Body of pancreas (tissue), 4 donors: ENCODE data around the gene TSHR. TPM values are rescaled to one million over a fixed set of nuclear protein-coding genes. Genes with fewer than 3 reads are reported as not detected.

Source experiments
- ATAC-seq: fragments of 150-250 bp; one replicate; pipeline ENCODE4 v1.9.1; 2016
- DNase-seq, 4 donors: peaks; one replicate each; pipeline ENCODE4 v3.0.0-alpha.2; 2019
- H3K27ac ChIP-seq, 4 donors: fragments of 200-600 bp; sonication (generic); 1 replicate in 3 of 4; 2 replicates in 1 of 4; pipeline versions ENCODE4 v1.5.1 to v1.6.1; 2016 to 2019; ENCODE audit warnings: mild to moderate bottlenecking in 1 of 4, mixed read lengths in 1 of 4, moderate library complexity in 1 of 4
- H3K27me3 ChIP-seq, 2 donors: fragments of 200-600 bp; sonication (generic); one replicate each; pipeline ENCODE4 v1.6.0; 2016; ENCODE audit warnings: mild to moderate bottlenecking in 1 of 2
- H3K36me3 ChIP-seq, 2 donors: fragments of 200-600 bp; sonication (generic); replicated peaks in 1 of 2; 2 replicates each; pipeline ENCODE4 v1.5.1; 2016; ENCODE audit warnings: low read depth in 2 of 2; ENCODE audit not compliant: insufficient read depth in 1 of 2
- H3K4me1 ChIP-seq: fragments of 200-600 bp; sonication (generic); one replicate; pipeline ENCODE4 v1.6.0; 2016
- H3K4me3 ChIP-seq, 2 donors: fragments of 200-600 bp; sonication (generic); 1 replicate in 1 of 2; 2 replicates in 1 of 2; pipeline ENCODE4 v1.5.1; 2016 to 2019
- H3K9me3 ChIP-seq, 3 donors: fragments of 200-600 bp; sonication (generic); 1 replicate in 2 of 3; 2 replicates in 1 of 3; pipeline ENCODE4 v1.5.1; 2016
- CTCF ChIP-seq, 7 experiments: fragments of 450-650 bp in 4 of 7; fragments of 200-600 bp in 3 of 7; sonication (generic) in 3 of 7; IDR thresholded peaks; one replicate each; pipeline ENCODE4 v1.5.1; 2016 to 2019; ENCODE audit warnings: antibody characterized with exemption in 7 of 7
- POLR2A ChIP-seq, 3 donors: fragments of 450-650 bp; IDR thresholded peaks; one replicate each; pipeline ENCODE4 v1.6.1; 2016; ENCODE audit warnings: antibody characterized with exemption in 3 of 3, mild to moderate bottlenecking in 2 of 3
- WGBS, 2 donors: methylation state at CpG; one replicate each; pipeline ENCODE4 v1.1.5; 2017; 5-methylcytosine and 5-hydroxymethylcytosine counted together
- intact Hi-C: fragments of 100-400 bp; cut with DNase I; formaldehyde crosslinking; loops from one replicate; pipeline ENCODE4 v1.15.1; 2023
- total RNA-seq, 2 donors: library from RNA; depleted of rRNA; stranded (reverse); fragments of >200 nt; gene quantifications; one replicate each; pipeline ENCODE4 v1.1.0, GENCODE V29; 2016

Gene TSHR
- total RNA-seq, 2 donors from 2014 or later: not detected

- Histone ChIP-seq H3K9me3 (no peaks in the 10 kb centered on the region), H3K4me1 (no peaks in the 10 kb centered on the region), H3K27ac (no peak overlapping the region), H3K27me3 (no peaks in the 10 kb centered on the region), H3K36me3 (no peaks in the 10 kb centered on the region), H3K4me3 (no peak overlapping the region)
- intact Hi-C loops: loop anchor here (10.0 kb wide), 1 partner anchor 169 kb away; no protein-coding TSS in a partner anchor
- peak; percentile 89 for ATAC-seq
- 23 to 25% methylated on average over 13 of the region's 13 CpGs for WGBS, 2 donors
- DNase-seq: peak; percentile 23 to 67 (median 38)
- peak; percentile 39 to 83 (median 75) for TF ChIP-seq CTCF (IDR thresholded peaks at IDR 0.05)
- peak in 1 of 3 donors; percentile 4 for TF ChIP-seq POLR2A (IDR thresholded peaks at IDR 0.05)
Measured at GRCh38 chr14:80996049-80996901, 40.9 kb downstream of the TSHR start.

- DNase-seq (no peak), ATAC-seq (no peak)
- no peak overlapping the region for H3K4me3 ChIP-seq
- H3K9me3 ChIP-seq: no peaks in the 10 kb centered on the region
- no peaks in the 10 kb centered on the region for H3K4me1 ChIP-seq
- H3K27me3 ChIP-seq: no peaks in the 10 kb centered on the region
- 57 to 66% methylated on average over 6 of the region's 6 CpGs for WGBS, 2 donors
- intact Hi-C loops: loop anchor here (10.0 kb wide), 1 partner anchor 453 kb away; no protein-coding TSS in a partner anchor
- no peak overlapping the region for H3K27ac ChIP-seq
- no peaks in the 10 kb centered on the region for H3K36me3 ChIP-seq
- TF ChIP-seq POLR2A (IDR thresholded peaks at IDR 0.05) (no peak), CTCF (IDR thresholded peaks at IDR 0.05) (no peak)
Measured at GRCh38 chr14:81001447-81001846, 46.0 kb downstream of the TSHR start.

GRCh38 chr14:81004575-81004974 is 49.2 kb downstream of the TSHR start:
- DNase-seq: no peak
- TF ChIP-seq POLR2A (IDR thresholded peaks at IDR 0.05) (no peak), CTCF (IDR thresholded peaks at IDR 0.05) (no peak)

GRCh38 chr14:81005540-81006228 is 50.3 kb downstream of the TSHR start:
- intact Hi-C loops: loop anchor here (10.0 kb wide), 1 partner anchor 449 kb away; no protein-coding TSS in a partner anchor
- no peaks in the 10 kb centered on the region for H3K36me3 ChIP-seq
- no peaks in the 10 kb centered on the region for H3K9me3 ChIP-seq
- no peaks in the 10 kb centered on the region for H3K4me1 ChIP-seq
- no peaks in the 10 kb centered on the region for H3K27me3 ChIP-seq
- WGBS, 2 donors: 84 to 87% methylated on average over 8 of the region's 8 CpGs
- H3K4me3 ChIP-seq: no peak overlapping the region
- ATAC-seq (no peak), DNase-seq (no peak)
- no peak overlapping the region for H3K27ac ChIP-seq
- TF ChIP-seq POLR2A (IDR thresholded peaks at IDR 0.05): no peak
- TF ChIP-seq CTCF (IDR thresholded peaks at IDR 0.05): no peak

More at GRCh38 chr14:81004575-81004974, 49.2 kb downstream of the TSHR start:
- Histone ChIP-seq H3K9me3 (no peaks in the 10 kb centered on the region), H3K27ac (no peak overlapping the region), H3K4me1 (no peaks in the 10 kb centered on the region), H3K4me3 (no peak overlapping the region), H3K36me3 (no peaks in the 10 kb centered on the region), H3K27me3 (no peaks in the 10 kb centered on the region)
- intact Hi-C loops: loop anchor here (10.0 kb wide), 1 partner anchor 450 kb away; no protein-coding TSS in a partner anchor
- 100% methylated on average over 1 of the region's 1 CpG for WGBS, 2 donors
- no peak for ATAC-seq
